Panc1 (cell line): ENCODE data around the gene PTPN22. TPM values are rescaled to one million over a fixed set of nuclear protein-coding genes. Genes with fewer than 3 reads are reported as not detected.

ENCODE experiments used
- ATAC-seq: fragments of 200-7000 bp; cut with Tn5 transposase; 2 replicates; pipeline ENCODE4 v1.9.1; 2020; ENCODE audit warnings: mild to moderate bottlenecking, moderate library complexity
- BruUV-seq: library from RNA; stranded (reverse); fragments of 400-500 nt; replicated peaks from 2 replicates; lab custom pipeline; 2021; lab: Mats Ljungman, UMichigan
- CTCF ChIA-PET: fragments of 300-600 bp; sonication (Branson Sonifier 250); formaldehyde crosslinking; loops from one replicate; lab custom pipeline; 2022; ENCODE audit warnings: antibody characterized with exemption; lab: Charles Lee
- POLR2A ChIA-PET: fragments of 300-600 bp; sonication (Branson Sonifier 250); formaldehyde crosslinking; loops from one replicate; lab custom pipeline; 2022; ENCODE audit warnings: antibody characterized with exemption; lab: Charles Lee
- DNase-seq: peaks from one replicate; pipeline ENCODE4 v3.0.0-alpha.2; 2010; ENCODE audit warnings: low read depth, low spot score
- H3K27ac ChIP-seq: 2 replicates; pipeline ENCODE4 v1.5.1; 2011; ENCODE audit warnings: mild to moderate bottlenecking, low read length, inconsistent platforms
- H3K27me3 ChIP-seq: fragments of 200-500 bp; sonication (Bioruptor generic); 2 replicates; pipeline ENCODE4 v1.6.0; 2014; ENCODE audit warnings: low read length, inconsistent platforms; ENCODE audit not compliant: control insufficient read depth, insufficient read depth
- H3K36me3 ChIP-seq: fragments of 200-500 bp; sonication (Bioruptor generic); 2 replicates; pipeline ENCODE4 v1.5.1; 2014; ENCODE audit warnings: inconsistent platforms, mild to moderate bottlenecking, low read length, moderate library complexity; ENCODE audit not compliant: control insufficient read depth, insufficient read depth
- H3K4me1 ChIP-seq: 2 replicates; pipeline ENCODE4 v1.5.1; 2011; ENCODE audit warnings: inconsistent platforms, mild to moderate bottlenecking, low read length, moderate library complexity; ENCODE audit not compliant: control insufficient read depth, insufficient read depth
- H3K4me3 ChIP-seq, 2 experiments: 2 replicates each; pipeline ENCODE4 v1.5.1; 2011 to 2012; ENCODE audit warnings: low read depth in 2 of 2, low read length in 2 of 2, mild to moderate bottlenecking in 2 of 2, inconsistent platforms in 1 of 2, moderate library complexity in 1 of 2
- H3K9me3 ChIP-seq: fragments of 200-500 bp; sonication (Bioruptor generic); 2 replicates; pipeline ENCODE4 v1.5.1; 2014; ENCODE audit warnings: low read depth, mild to moderate bottlenecking, inconsistent platforms, low read length, moderate library complexity; ENCODE audit not compliant: control insufficient read depth, insufficient read depth
- POLR2AphosphoS5 ChIP-seq: IDR thresholded peaks from 2 replicates; pipeline ENCODE4 v1.6.1; 2012; ENCODE audit warnings: mild to moderate bottlenecking, low read depth, low read length, moderate library complexity
- SIN3A ChIP-seq: IDR thresholded peaks from 2 replicates; pipeline ENCODE4 v1.6.1; 2012; ENCODE audit warnings: low read depth, mild to moderate bottlenecking, low read length, moderate library complexity, borderline replicate concordance; ENCODE audit not compliant: insufficient read depth
- TCF7L2 ChIP-seq: IDR thresholded peaks from 2 replicates; pipeline ENCODE4 v1.6.1; 2011; ENCODE audit warnings: mild to moderate bottlenecking, low read depth, low read length, inconsistent platforms
- in situ Hi-C: cut with HindIII; loops from 2 replicates; pipeline ENCODE4 v1.10.0; 2016; ENCODE audit warnings: low sequenced_read_pairs, low pct_unique_long_range_greater_than_20kb
- intact Hi-C: fragments of 100-400 bp; cut with micrococcal nuclease; formaldehyde crosslinking; loops from one replicate; pipeline ENCODE4 v1.10.0; 2022; ENCODE audit not compliant: unreplicated experiment
- total RNA-seq: library from RNA; stranded (reverse); gene quantifications from one replicate; pipeline ENCODE4 v1.2.1, GENCODE V29; 2021; ENCODE audit not compliant: unreplicated experiment
- TF ChIP-seq, protein P1 (sequence below), 2 experiments: IDR thresholded peaks; 2 replicates each; pipeline ENCODE4 v1.6.1; 2011 to 2012; ENCODE audit warnings: low read depth in 2 of 2, control low read depth in 1 of 2, low read length in 1 of 2, mild to moderate bottlenecking in 1 of 2, moderate library complexity in 1 of 2; ENCODE audit not compliant: insufficient read depth in 1 of 2
- TF ChIP-seq, protein P2 (sequence below): fragments of 450-650 bp; IDR thresholded peaks from 2 replicates; pipeline ENCODE4 v1.5.1; 2017; ENCODE audit warnings: mild to moderate bottlenecking

PTPN22 gene
- total RNA-seq, 1 experiment from 2014 or later = not detected

- Histone ChIP-seq H3K4me3 (no peak overlapping the region), H3K4me1 (no peaks in the 10 kb centered on the region), H3K9me3 (no peaks in the 10 kb centered on the region), H3K27ac (no peak overlapping the region), H3K27me3 (no peaks in the 10 kb centered on the region), H3K36me3 (no peaks in the 10 kb centered on the region)
- ChIA-PET POLR2A (no interaction called here), CTCF (no interaction called here)
- intact Hi-C loops (no loop called here), in situ Hi-C loops (no loop called here)
- TF ChIP-seq, protein P1, sequence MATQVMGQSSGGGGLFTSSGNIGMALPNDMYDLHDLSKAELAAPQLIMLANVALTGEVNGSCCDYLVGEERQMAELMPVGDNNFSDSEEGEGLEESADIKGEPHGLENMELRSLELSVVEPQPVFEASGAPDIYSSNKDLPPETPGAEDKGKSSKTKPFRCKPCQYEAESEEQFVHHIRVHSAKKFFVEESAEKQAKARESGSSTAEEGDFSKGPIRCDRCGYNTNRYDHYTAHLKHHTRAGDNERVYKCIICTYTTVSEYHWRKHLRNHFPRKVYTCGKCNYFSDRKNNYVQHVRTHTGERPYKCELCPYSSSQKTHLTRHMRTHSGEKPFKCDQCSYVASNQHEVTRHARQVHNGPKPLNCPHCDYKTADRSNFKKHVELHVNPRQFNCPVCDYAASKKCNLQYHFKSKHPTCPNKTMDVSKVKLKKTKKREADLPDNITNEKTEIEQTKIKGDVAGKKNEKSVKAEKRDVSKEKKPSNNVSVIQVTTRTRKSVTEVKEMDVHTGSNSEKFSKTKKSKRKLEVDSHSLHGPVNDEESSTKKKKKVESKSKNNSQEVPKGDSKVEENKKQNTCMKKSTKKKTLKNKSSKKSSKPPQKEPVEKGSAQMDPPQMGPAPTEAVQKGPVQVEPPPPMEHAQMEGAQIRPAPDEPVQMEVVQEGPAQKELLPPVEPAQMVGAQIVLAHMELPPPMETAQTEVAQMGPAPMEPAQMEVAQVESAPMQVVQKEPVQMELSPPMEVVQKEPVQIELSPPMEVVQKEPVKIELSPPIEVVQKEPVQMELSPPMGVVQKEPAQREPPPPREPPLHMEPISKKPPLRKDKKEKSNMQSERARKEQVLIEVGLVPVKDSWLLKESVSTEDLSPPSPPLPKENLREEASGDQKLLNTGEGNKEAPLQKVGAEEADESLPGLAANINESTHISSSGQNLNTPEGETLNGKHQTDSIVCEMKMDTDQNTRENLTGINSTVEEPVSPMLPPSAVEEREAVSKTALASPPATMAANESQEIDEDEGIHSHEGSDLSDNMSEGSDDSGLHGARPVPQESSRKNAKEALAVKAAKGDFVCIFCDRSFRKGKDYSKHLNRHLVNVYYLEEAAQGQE (IDR thresholded peaks at IDR 0.05; ENCODE audit: insufficient read depth in 1 of 2, low read depth in 2 of 2, low read length in 1 of 2) = no peak
- TF ChIP-seq, protein P2, sequence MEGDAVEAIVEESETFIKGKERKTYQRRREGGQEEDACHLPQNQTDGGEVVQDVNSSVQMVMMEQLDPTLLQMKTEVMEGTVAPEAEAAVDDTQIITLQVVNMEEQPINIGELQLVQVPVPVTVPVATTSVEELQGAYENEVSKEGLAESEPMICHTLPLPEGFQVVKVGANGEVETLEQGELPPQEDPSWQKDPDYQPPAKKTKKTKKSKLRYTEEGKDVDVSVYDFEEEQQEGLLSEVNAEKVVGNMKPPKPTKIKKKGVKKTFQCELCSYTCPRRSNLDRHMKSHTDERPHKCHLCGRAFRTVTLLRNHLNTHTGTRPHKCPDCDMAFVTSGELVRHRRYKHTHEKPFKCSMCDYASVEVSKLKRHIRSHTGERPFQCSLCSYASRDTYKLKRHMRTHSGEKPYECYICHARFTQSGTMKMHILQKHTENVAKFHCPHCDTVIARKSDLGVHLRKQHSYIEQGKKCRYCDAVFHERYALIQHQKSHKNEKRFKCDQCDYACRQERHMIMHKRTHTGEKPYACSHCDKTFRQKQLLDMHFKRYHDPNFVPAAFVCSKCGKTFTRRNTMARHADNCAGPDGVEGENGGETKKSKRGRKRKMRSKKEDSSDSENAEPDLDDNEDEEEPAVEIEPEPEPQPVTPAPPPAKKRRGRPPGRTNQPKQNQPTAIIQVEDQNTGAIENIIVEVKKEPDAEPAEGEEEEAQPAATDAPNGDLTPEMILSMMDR = no peak
- TF ChIP-seq SIN3A (no peak), TCF7L2 (no peak), POLR2AphosphoS5 (no peak)
- DNase-seq = no peak
- BruUV-seq = no TSS peak
- no peak for ATAC-seq
Measured at GRCh38 chr1:113879739-113880038, 8.2 kb upstream of the PTPN22 start.

GRCh38 chr1:113876176-113876575, 4.7 kb upstream of the PTPN22 start:
- BruUV-seq = no TSS peak
- DNase-seq (no peak), ATAC-seq (no peak)
- H3K4me3 ChIP-seq = no peak overlapping the region
- in situ Hi-C loops = no loop called here
- H3K27ac ChIP-seq = no peak overlapping the region
- intact Hi-C loops = no loop called here
- ChIA-PET CTCF (no interaction called here), POLR2A (no interaction called here)
- H3K36me3 ChIP-seq = no peaks in the 10 kb centered on the region
- no peaks in the 10 kb centered on the region for H3K4me1 ChIP-seq
- no peaks in the 10 kb centered on the region for H3K27me3 ChIP-seq
- TF ChIP-seq POLR2AphosphoS5 (no peak), SIN3A (no peak), TCF7L2 (no peak)
- TF ChIP-seq, protein P1 (IDR thresholded peaks at IDR 0.05; ENCODE audit: insufficient read depth in 1 of 2, low read depth in 2 of 2, low read length in 1 of 2) = no peak
- TF ChIP-seq, protein P2 = no peak
- no peaks in the 10 kb centered on the region for H3K9me3 ChIP-seq
